Measurements from ENCODE around the gene EMD. TPM values are rescaled to one million over a fixed set of nuclear protein-coding genes. Genes with fewer than 3 reads are reported as not detected.

Gene EMD
- total RNA-seq, 1 donor from 2014 or later, result 55.9 TPM

- intact Hi-C loops (cut with micrococcal nuclease), result no loop called here
These were observed 23.9 kb upstream of the EMD start for GRCh38 chrX:154355094-154355775.

GRCh38 chrX:154355776-154356140 lies 23.3 kb upstream of the EMD start:
- intact Hi-C loops (cut with micrococcal nuclease), result no loop called here

- intact Hi-C loops (cut with micrococcal nuclease), result no loop called here
These were observed 22.5 kb upstream of the EMD start for GRCh38 chrX:154356596-154356995.

GRCh38 chrX:154357205-154357604 lies 21.9 kb upstream of the EMD start:
- intact Hi-C loops (cut with micrococcal nuclease), result no loop called here

GRCh38 chrX:154358011-154358410 lies 21.1 kb upstream of the EMD start:
- intact Hi-C loops (cut with micrococcal nuclease), result no loop called here

GRCh38 chrX:154358829-154359228 lies 20.3 kb upstream of the EMD start:
- intact Hi-C loops (cut with micrococcal nuclease), result no loop called here

GRCh38 chrX:154359362-154360154 lies 19.5 kb upstream of the EMD start:
- intact Hi-C loops (cut with micrococcal nuclease), result no loop called here

- intact Hi-C loops (cut with micrococcal nuclease), result no loop called here
These were observed 18.9 kb upstream of the EMD start for GRCh38 chrX:154360155-154360713.

GRCh38 chrX:154362085-154362742 lies 16.9 kb upstream of the EMD start:
- intact Hi-C loops (cut with micrococcal nuclease), result no loop called here

GRCh38 chrX:154363706-154364439 lies 15.2 kb upstream of the EMD start:
- intact Hi-C loops (cut with micrococcal nuclease), result no loop called here

GRCh38 chrX:154365052-154365600 lies 14.0 kb upstream of the EMD start:
- intact Hi-C loops (cut with micrococcal nuclease), result no loop called here

- intact Hi-C loops (cut with micrococcal nuclease), result no loop called here
These were observed 13.0 kb upstream of the EMD start for GRCh38 chrX:154365997-154366665.

GRCh38 chrX:154366666-154367055 lies 12.4 kb upstream of the EMD start:
- intact Hi-C loops (cut with micrococcal nuclease), result no loop called here

- intact Hi-C loops (cut with micrococcal nuclease), result loop anchor here (2.0 kb wide), 2 partner anchors 59 to 69 kb away; partner anchors contain the start of gene GDI1
These were observed 11.4 kb upstream of the EMD start for GRCh38 chrX:154367474-154368308.

- intact Hi-C loops (cut with micrococcal nuclease), result loop anchor here (1.0 to 2.0 kb wide), 4 partner anchors 60 to 273 kb away; partner anchors contain the start of genes FAM3A and GDI1
These were observed 10.3 kb upstream of the EMD start for GRCh38 chrX:154368630-154369448.

- intact Hi-C loops (cut with micrococcal nuclease), result loop anchor here (1.0 to 10.0 kb wide), 7 partner anchors 61 to 645 kb away; partner anchors contain the start of genes ABCD1, ARHGAP4, BCAP31 and FAM3A
These were observed 9.4 kb upstream of the EMD start for GRCh38 chrX:154369449-154370299.

GRCh38 chrX:154370300-154371016 lies 8.6 kb upstream of the EMD start:
- intact Hi-C loops (cut with micrococcal nuclease), result loop anchor here (1.0 to 10.0 kb wide), 6 partner anchors 9 to 646 kb away; partner anchors contain the start of genes ABCD1, ARHGAP4, BCAP31 and EMD
